ENCODE data around the gene UAP1.

GRCh38 chr1:162629651-162630050 is 68.1 kb downstream of the UAP1 start:
- no peak for TF ChIP-seq CTCF (conservative IDR thresholded peaks at IDR 0.05)
- no peak for TF ChIP-seq EZH2 (IDR thresholded peaks at IDR 0.05; ENCODE audit: low read depth)

Data from PC-9 (cell line).